ENCODE results near the gene CANX.

The CANX gene

GRCh38 chr5:179749857-179750508 is 51.2 kb downstream of the CANX start:
- no peak for DNase-seq (ENCODE audit: low read depth, low spot score)

- DNase-seq (ENCODE audit: low read depth, low spot score): no peak
These were observed 55.2 kb downstream of the CANX start for GRCh38 chr5:179753971-179754370.

GRCh38 chr5:179755022-179755421 is 56.3 kb downstream of the CANX start:
- DNase-seq (ENCODE audit: low read depth, low spot score): no peak

- no peak for DNase-seq (ENCODE audit: low read depth, low spot score)
These were observed 60.2 kb downstream of the CANX start for GRCh38 chr5:179758955-179759354.

- no peak for DNase-seq (ENCODE audit: low read depth, low spot score)
These were observed 61.1 kb downstream of the CANX start for GRCh38 chr5:179759581-179760551.

GRCh38 chr5:179762079-179762780 is 63.5 kb downstream of the CANX start:
- no peak for DNase-seq (ENCODE audit: low read depth, low spot score)

GRCh38 chr5:179762781-179763176 is 64.0 kb downstream of the CANX start:
- no peak for DNase-seq (ENCODE audit: low read depth, low spot score)

- DNase-seq (ENCODE audit: low read depth, low spot score): peak; percentile 57
These were observed 64.6 kb downstream of the CANX start for GRCh38 chr5:179763215-179763945.

- DNase-seq (ENCODE audit: low read depth, low spot score): no peak
These were observed 65.3 kb downstream of the CANX start for GRCh38 chr5:179764056-179764455.

GRCh38 chr5:179765400-179765799 is 66.6 kb downstream of the CANX start:
- DNase-seq (ENCODE audit: low read depth, low spot score): peak; percentile 52

- no peak for DNase-seq (ENCODE audit: low read depth, low spot score)
These were observed 67.4 kb downstream of the CANX start for GRCh38 chr5:179766021-179766725.

- DNase-seq (ENCODE audit: low read depth, low spot score): no peak
These were observed 68.1 kb downstream of the CANX start for GRCh38 chr5:179766726-179767455.

GRCh38 chr5:179767496-179768100 is 68.8 kb downstream of the CANX start:
- no peak for DNase-seq (ENCODE audit: low read depth, low spot score)

- DNase-seq (ENCODE audit: low read depth, low spot score): no peak
These were observed 69.7 kb downstream of the CANX start for GRCh38 chr5:179768326-179769085.

- no peak for DNase-seq (ENCODE audit: low read depth, low spot score)
These were observed 70.5 kb downstream of the CANX start for GRCh38 chr5:179769271-179769670.

GRCh38 chr5:179769796-179770195 is 71.0 kb downstream of the CANX start:
- no peak for DNase-seq (ENCODE audit: low read depth, low spot score)

GRCh38 chr5:179771311-179771895 is 72.6 kb downstream of the CANX start:
- no peak for DNase-seq (ENCODE audit: low read depth, low spot score)

- DNase-seq (ENCODE audit: low read depth, low spot score): no peak
These were observed 73.6 kb downstream of the CANX start for GRCh38 chr5:179772351-179772750.

- no peak for DNase-seq (ENCODE audit: low read depth, low spot score)
These were observed 74.9 kb downstream of the CANX start for GRCh38 chr5:179773686-179774040.

Measured in smooth muscle cell of the brain vasculature (primary cell).